HT1080 (cell line): ENCODE data around the gene SMDT1. TPM values are rescaled to one million over a fixed set of nuclear protein-coding genes. Genes with fewer than 3 reads are reported as not detected.
"Not testable (repeated sequence)": the region's sequence is repeated elsewhere in the genome, so short reads cannot be mapped to it uniquely, and the experiment has no call there.

Source experiments
- DNase-seq: peaks from one replicate; pipeline ENCODE4 v3.0.0-alpha.2; 2015; ENCODE audit warnings: low read depth
- total RNA-seq: library from RNA; depleted of rRNA; stranded (reverse); fragments of >200 nt; shearing (Covaris generic); gene quantifications from 2 replicates; pipeline ENCODE4 v1.2.3, GENCODE V29; 2014

Gene SMDT1
- total RNA-seq, 1 experiment from 2014 or later: 19.4 TPM

DNA sequence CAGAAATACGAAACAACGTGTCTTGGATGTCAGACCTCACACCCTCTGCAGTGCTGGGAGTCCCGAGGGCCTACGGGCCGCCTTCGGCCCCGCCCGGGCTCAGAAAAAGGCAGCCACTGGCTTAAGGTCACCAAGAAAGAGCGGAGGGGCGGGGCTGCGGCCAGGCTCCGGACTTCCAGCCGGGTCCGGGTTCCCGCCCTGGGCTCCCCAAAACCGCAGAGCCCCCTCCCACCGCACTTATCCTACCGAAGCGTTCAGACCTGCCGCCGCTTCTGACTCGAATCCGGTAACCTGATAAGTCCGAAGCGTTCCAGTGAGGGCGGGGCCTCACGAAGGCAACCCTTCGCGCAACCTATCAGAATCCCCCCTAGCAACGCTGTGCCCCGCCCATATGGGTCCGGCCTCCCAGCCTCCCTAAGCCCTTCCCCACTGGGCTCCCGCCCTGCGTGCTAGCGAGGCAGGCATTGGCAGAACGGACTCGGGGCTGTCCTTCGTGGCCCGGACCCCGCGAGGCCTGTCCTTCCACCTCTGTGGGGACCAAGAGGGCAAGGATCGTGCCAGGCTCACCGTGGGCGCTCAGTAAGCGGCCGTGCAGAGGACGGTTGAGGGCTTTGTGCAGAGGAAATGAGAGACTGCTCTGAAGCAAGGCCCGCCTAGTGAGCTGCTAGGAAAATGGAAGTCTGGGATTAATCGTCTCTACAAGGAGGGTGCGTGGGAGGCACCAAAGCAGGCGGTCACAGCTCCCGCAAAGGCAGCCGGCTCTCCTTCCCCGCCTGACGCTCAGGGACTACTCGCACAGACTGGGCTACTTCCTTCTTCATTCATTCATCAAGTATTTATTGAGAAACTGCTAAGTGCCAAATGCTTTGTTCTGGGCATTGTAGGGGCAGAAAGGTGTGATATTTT is 8.7 kb upstream of the SMDT1 start, which contains the start of gene NAGA:
Gene NAGA (minus strand): TSS at position 296 of the 906 bp plus-strand sequence. CDS start 515 bp downstream, outside the sequence.
- DNase-seq: peak; percentile 94

DNA sequence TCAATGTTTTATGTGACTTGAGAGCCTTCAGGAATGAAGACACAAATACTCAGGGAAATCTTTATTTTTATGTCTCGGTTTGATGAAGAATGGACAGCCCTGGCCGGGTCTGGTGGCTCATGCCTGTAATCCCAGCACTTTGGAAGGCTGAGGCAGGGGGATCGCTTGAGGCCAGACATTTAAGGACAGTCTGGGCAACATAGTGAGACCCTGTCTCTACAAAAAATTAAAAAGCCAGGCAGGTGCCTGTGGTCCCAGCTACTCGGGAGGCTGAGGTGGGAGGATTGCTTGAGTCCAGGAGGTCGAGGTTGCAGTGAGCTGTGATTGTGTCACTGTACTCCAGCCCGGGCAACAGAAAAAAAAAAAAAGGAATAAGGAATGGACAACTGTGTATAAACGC is 8.0 kb upstream of the SMDT1 start:
- DNase-seq: not testable (repeated sequence)

DNA sequence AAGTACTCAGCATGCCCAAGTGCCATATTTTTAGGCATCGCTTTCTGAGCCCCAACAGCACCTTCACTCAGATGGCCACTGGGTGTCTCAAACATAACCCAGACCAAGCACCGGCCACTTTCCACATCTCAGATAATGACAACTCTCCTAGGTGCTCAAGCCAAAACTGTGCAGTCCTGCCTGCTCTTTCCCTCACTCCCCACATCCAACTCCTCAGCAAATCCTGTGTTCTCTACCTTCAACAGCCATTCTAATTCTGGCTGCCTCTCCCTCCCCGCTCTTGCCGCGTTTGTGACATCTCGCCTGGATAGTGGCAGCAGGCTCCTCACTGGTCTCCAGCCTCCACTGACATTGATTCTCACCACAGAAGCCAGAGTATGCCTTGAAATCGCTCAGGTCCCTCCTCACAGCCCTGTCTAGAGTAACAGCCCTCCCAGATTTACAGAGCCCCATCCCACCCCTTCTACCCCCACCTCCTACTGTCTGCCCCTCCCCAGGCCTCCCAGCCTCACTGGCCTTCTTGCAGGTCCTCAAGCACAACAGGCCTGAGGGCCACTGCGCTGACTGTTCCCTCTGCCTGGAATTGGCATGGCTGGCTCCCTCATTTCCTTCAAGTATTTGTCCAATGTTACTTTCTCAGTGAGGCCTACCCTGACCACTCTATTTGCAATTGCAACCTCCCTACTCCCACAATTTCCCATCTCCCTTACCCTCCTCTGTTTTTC is 6.7 kb upstream of the SMDT1 start:
- DNase-seq: no peak

DNA sequence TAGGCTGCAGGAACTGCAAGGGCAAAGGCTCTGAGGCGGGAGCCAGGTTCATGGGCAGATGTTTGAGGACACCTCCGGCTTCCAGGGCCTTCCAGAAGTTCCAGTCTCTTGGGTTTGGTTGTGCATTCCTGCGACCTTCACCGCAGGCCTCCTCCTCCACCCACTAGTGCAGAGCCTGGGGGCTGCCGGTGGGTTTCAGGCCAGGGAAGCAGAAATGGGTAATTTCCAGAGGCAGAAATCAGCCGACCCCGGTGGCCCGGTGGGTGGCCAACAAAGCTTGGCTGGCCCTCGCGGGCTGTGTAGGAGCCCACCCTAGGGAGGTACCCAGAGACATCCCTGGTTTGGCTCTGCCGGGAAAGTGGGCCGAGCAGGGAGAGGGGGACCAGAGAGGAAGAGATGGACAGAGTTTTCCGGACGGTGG is 5.9 kb upstream of the SMDT1 start:
- DNase-seq: no peak

DNA sequence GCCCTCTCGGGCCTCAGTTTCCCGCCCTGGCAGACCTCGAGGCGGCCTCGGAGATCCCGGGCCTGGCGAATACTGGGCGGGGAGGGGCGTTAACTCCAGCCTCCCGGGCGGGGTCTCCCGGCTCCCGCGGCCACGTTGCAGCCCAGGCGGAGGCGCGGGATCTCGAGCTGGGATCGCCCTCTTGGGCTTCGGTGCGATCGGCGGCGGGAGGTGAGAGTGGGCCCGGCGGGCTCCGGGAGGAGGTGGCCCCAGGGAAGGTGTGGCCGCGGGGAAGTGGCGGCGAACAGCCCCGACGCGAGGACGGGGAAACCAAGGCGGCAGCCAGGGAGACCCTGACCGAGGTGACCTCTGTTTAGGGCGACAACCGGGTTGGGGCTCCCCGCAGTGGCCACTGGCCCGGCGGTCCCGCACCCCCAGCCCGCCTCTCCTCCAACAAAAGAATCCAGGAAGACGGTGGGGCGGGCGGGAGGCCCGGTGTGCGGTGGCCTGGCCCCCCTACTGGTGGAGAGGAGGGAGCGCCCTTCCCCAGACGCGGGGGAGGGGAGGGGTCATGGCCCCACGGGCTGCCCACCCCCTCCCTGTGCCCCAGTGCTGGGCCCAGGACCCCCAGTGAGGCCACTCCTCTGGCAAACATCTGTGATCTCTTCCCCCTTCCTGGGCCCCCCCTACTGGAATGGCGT is 5.2 kb upstream of the SMDT1 start, which contains the start of gene PHETA2:
Gene PHETA2 (plus strand): TSS at position 117 of the 680 bp plus-strand sequence. CDS start 3,046 bp downstream, outside the sequence.
- no peak for DNase-seq

DNA sequence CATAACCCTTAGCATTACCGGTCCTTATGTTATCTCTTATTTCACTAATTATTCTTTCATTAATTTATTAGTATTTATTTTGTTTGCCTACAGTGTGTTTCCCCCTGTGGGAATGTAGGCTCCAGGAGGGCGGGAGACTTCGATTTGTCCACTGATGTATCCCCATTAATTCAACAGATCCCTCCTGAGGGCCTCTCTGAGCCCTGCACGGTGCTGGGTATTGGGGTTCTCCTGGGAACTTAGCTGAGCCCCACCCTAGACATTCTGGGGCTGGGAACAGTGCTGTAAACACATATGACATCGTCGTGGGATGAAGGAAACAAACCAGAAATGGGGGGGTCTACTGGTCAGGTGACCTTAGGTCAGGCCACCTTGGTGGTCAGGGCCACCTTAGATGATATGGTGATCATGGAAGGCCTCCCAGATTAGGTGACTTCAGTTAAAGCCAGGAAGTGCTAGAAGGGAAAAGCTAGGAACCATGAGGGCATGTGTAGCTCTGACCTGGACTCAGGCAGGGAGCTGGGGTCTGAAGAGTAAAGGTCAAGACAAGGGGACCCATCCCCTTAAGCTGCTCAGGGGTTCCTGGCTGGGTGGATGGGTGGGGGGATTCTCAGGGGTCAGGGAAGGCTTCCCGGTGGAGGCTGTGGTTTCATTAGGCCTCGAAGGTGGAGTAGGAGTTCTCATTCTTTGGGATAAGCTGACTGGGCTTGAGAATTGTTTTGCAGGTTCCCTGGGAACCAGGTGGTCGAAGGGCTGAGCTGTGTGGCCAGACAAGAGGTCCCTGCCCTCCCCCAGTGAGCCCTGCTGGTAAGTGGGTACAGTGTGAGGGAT is 4.4 kb upstream of the SMDT1 start:
- no peak for DNase-seq

DNA sequence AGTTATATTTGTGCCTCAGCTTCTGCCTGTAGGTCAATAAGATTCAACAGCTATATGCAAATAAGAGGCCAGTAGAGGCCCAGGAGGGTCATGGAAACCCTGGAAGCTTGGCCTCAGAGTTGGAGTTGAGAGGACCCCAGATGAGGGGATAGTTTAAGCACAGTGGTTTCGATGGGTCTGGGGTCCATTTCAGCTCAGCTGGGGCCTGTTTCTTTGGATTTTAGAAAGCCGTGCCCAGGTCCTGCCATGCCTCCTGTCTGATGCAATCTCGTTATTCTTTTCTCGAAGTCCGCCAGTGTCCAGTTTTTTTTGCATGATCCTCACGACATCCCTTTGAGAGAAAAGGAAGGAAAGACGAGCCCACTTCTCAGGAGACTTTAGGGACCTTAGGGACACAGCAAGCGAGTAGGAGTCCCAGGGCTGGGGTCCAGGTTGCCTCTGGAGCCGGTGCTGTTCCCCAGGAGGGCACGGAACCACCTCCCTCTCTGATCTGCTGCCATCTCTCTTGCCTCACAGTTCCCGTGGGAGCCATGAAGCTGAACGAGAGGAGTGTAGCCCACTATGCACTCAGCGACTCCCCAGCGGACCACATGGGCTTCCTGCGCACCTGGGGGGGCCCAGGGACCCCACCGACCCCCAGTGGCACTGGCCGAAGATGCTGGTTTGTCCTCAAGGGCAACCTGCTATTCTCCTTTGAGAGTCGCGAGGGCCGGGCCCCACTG is 2.6 kb upstream of the SMDT1 start:
- DNase-seq: no peak

DNA sequence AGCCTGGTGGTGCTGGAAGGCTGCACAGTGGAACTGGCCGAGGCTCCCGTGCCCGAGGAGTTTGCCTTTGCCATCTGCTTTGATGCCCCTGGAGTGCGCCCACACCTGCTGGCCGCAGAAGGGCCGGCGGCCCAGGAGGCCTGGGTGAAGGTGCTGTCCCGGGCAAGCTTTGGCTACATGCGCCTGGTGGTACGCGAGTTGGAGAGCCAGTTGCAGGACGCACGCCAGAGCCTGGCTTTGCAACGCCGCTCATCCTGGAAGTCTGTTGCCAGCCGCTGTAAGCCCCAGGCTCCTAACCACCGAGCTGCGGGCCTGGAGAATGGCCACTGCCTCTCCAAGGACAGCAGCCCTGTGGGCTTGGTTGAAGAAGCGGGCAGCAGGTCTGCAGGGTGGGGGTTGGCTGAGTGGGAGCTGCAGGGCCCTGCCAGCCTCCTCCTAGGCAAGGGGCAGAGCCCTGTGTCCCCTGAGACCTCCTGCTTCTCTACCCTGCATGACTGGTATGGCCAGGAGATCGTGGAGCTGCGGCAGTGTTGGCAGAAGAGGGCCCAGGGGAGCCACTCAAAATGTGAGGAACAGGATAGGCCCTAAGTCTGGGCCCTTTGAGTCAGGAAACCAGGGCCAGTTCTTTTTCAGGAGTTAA is 1.9 kb upstream of the SMDT1 start:
- DNase-seq: no peak

DNA sequence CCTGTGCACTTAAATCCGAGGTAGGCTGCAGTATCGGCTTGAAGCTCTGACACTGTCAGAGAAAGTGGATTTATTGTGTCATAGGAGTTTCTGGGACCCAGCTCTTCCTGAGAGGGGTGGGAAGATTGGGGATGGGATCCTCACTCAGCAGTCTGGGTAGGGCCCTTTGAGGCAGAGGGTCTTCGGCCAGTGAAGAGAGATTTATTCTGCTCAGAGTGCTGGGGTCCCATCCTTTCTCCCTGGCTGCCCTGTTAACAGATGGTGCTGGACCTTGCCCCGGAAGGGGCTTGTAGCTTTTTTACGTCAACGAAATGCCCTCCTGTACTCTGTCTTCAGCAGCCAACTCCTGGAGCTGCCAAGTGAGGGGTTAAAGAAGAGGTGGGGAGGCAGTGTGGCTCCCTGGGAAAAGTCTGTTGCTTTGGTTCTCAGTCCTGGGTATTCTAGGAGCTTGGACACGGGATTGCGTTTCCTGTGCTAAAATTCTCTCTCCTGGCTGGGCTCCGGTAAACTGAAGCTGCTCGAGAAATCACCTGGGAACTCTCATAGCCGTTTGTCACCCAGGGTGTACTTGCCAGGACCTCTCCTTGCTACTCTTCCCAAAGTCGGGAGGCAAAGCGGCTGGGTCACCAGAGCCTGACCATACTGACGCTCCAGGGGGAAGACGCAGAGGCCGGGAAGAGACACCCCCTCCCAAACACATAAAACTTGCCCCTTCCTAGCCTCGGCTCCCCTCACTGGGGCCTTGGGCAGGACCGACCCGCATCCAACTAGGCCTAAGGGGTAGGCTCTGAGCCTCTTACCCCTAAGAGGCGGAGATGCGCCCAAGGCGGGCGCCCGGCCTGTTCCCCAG is 806 bp upstream of the SMDT1 start:
- DNase-seq: no peak

DNA sequence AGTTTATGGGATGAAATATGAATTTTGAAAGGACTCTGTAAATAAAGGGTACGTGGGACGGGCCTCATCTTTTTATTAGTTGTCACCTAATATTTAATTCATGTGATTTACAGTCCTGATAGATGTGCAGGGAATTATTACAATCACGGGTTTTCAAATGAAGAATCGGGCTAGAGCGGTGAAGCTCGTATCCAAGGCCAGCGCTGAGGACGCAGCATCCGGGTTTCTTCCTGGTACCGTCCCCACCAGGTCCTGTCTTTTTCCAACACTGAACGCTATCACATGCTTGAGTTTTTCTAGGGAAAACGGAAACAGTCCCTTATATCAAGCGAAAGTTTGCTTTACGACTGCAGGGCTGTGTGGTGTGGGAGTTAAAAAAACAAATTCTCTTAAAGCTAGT is 787 bp downstream of the SMDT1 start:
- DNase-seq: peak; percentile 16

DNA sequence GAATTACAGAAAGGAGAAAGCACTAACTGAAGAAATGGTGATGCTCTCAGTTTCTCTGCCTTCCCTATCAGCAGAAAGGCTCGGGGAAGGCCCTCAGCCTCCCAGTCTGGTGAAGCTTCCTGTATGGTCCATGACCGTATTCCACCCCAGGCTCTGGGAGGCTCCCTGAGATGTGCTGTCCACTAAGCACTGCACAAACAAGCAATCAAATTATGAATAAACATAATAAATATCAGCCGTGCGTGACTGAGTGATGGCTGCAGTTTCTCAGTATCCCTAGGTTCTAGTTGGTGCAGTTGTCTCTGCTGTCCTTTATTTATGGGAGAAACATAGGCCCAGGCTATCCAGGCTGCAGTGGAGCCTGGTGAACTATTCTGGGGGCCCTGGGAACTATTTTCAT is 3.6 kb downstream of the SMDT1 start:
- no peak for DNase-seq

DNA sequence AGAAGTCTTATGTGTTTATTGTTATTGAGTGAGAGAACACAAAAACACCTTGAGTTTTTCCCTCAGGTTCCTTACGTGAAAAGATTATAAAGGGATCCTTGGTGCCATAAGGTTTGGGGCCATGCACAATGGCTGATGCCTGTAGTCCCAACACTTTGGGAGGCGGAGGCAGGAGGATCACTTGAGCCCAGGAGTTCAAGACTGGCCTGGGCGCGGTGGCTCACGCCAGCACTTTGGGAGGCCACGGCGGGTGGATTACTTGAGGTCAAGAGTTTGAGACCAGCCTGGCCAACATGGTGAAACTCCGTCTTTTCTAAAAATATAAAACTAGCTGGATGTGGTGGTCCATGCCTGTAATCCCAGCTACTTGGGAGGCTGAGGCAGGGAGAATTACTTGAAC is 5.4 kb downstream of the SMDT1 start:
- no peak for DNase-seq

DNA sequence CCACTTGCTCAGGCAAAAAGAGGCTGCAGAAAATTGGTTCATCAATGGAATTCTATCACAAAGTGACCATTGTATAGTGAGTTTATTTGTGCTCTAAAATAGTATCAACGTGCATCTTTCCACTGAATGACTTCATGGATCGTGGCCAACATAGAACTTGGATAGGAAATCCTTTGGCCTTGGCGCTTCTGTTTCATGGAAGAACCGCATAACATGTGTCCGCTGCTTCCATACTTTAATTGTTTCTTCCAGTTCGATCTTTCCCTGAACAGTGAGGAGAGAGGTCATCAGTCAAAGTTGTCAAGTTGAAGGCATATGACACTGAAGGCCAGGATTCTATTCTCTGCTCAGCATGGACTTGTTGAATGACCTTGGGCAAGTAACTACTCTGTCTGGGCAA is 6.6 kb downstream of the SMDT1 start:
- DNase-seq: no peak

DNA sequence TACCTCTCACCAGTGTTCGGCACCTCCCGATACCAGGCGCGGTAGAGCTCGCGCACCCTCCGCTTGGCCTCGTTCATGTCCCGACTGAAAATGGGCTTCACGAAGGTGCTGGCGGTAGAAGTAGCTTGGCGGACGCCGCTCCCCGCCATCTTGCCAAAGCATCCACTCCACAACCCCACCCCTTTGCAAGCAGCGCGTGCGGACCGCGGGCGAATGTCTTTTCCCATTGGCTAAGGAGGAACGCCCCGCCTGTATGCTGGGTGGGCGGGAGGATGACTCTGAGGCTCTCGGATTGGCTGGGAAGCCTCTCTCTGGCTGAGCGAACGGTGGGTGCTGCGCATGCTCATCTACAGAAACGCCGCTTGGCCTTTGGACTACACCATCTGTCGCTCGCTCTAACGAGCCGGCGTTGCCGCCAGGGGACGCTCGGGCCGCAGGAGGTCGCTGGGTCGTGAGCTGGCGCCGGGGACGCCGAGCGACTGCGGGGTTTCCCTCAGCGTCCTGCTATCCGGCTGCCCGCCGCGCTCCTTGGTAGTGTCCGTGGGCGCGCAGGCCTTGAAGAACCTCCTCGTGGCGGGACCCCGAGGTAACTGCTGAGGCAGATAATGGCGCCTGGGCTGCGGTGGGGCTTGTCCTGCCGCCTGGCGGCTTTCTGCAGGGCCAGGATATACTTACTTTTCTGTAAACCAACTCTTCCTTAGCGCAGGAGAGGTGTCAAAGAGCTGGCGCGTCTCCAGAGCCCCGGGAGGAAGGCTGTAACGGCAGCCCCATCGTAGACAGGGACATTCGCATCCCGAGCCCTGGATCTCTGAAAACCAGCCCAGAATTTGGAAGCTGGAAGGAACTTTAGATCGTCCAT is 11.3 kb downstream of the SMDT1 start, which contains the start of gene NDUFA6:
Gene NDUFA6 (minus strand): TSS at position 177 of the 859 bp plus-strand sequence. CDS start 28 bp downstream, at position 149.
- DNase-seq: peak; percentile 99

DNA sequence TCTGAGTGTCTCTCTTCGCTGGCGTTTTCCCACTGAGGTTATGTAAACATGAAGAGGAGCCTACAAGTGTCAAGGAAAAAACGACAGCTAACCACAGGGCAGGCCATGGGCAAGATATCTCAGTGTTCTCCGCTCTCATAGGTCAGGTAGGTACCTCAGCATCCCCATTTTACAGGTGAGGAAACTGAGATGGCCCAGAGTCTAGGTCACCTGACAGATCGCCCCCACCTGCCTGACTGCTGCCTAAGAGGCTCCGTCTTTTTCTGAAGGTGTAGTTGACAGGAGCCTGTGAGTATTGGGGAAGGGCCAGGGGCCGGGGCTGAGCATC is 11.9 kb downstream of the SMDT1 start:
- DNase-seq: no peak

DNA sequence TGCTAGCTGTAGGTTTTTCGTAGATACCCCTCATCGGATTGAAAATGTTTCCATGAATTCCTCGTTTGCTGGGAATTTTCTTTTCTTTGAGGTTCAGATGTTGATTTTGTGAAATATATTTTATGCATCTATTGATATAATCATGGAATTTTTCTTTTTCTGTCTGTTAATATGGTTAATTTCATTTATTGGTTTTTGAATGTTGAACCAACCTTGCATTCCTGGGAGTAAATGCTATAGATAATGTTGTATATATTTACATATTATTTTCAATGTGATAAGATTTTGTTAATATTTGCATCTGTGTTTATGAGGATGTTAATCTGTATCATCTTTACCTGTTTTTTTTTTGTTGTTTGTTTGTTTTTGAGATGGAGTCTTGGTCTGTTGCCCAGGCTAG is 21.7 kb downstream of the SMDT1 start:
- no peak for DNase-seq

DNA sequence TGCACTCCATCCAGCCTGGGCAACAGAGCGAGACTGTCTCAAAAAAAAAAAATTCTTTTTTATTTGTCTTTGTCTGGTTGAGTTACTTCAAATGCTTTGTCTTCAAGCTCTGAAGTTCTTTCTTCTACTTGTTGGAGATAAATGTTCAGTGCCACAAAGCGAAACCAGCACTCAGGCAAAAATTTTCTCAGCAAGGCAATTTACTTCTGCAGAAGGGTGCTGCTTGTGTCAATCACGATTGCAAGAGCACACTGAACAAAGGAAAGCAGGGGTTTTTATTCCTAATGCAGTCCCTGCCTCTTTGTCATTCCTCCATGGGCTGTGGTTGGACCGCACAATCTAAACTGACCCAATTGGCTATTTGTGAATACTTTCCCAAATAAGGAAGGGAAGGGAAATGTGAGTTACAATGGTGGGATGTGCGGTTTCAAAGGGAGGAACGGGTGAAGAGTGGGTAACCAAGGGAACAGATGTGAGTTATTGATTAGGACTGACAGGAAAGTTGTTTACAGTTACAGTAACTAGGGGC is 24.9 kb downstream of the SMDT1 start:
- not testable (repeated sequence) for DNase-seq
